GM12864 (cell line): ENCODE data around the gene STEAP3.

Experiments used
- DNase-seq: peaks from one replicate; pipeline ENCODE4 v3.0.0-alpha.2; 2011; ENCODE audit warnings: low read depth
- H3K4me3 ChIP-seq: 2 replicates; pipeline ENCODE4 v1.5.1; 2011; ENCODE audit warnings: mild to moderate bottlenecking, low read depth, low read length, control low read depth
- CTCF ChIP-seq: IDR thresholded peaks from 2 replicates; pipeline ENCODE4 v1.5.1; 2011; ENCODE audit warnings: low read depth, mild to moderate bottlenecking, moderate library complexity, low read length, control low read depth, inconsistent platforms; ENCODE audit errors: missing control alignments

STEAP3 gene

GRCh38 chr2:119245841-119246230, 22.2 kb downstream of the STEAP3 start:
- TF ChIP-seq CTCF, result no peak
- no peak for DNase-seq
- no peak overlapping the region for H3K4me3 ChIP-seq

- no peak for DNase-seq
- no peak overlapping the region for H3K4me3 ChIP-seq
- TF ChIP-seq CTCF, result no peak
Observed at GRCh38 chr2:119246884-119247843, 23.5 kb downstream of the STEAP3 start.

GRCh38 chr2:119247844-119248271, 24.2 kb downstream of the STEAP3 start:
- DNase-seq, result no peak
- no peak overlapping the region for H3K4me3 ChIP-seq
- TF ChIP-seq CTCF, result no peak

- DNase-seq, result no peak
- TF ChIP-seq CTCF, result no peak
- no peak overlapping the region for H3K4me3 ChIP-seq
Observed at GRCh38 chr2:119248311-119248710, 24.7 kb downstream of the STEAP3 start.

GRCh38 chr2:119248751-119249150, 25.1 kb downstream of the STEAP3 start:
- no peak overlapping the region for H3K4me3 ChIP-seq
- no peak for TF ChIP-seq CTCF
- no peak for DNase-seq

- DNase-seq, result no peak
- no peak for TF ChIP-seq CTCF
- no peak overlapping the region for H3K4me3 ChIP-seq
Observed at GRCh38 chr2:119249311-119249710, 25.7 kb downstream of the STEAP3 start.
